PC-3 (cell line): ENCODE measurements around the gene EVPL. TPM values are rescaled to one million over a fixed set of nuclear protein-coding genes. Genes with fewer than 3 reads are reported as not detected.

Source experiments
- ATAC-seq: fragments of 200-7000 bp; cut with Tn5 transposase; 2 replicates; pipeline ENCODE4 v1.9.1; 2020; ENCODE audit warnings: mild to moderate bottlenecking, moderate library complexity
- BruUV-seq: library from RNA; stranded (reverse); fragments of 400-500 nt; replicated peaks from 2 replicates; lab custom pipeline; 2021; lab: Mats Ljungman, UMichigan
- CTCF ChIA-PET: fragments of 300-600 bp; sonication (Branson Sonifier 250); formaldehyde crosslinking; loops from one replicate; lab custom pipeline; 2022; ENCODE audit warnings: antibody characterized with exemption; lab: Charles Lee
- POLR2A ChIA-PET: fragments of 300-600 bp; sonication (Branson Sonifier 250); formaldehyde crosslinking; loops from one replicate; lab custom pipeline; 2022; ENCODE audit warnings: antibody characterized with exemption; ENCODE audit not compliant: unreplicated experiment; lab: Charles Lee
- DNase-seq: peaks from one replicate; pipeline ENCODE4 v3.0.0-alpha.2; 2015
- H2AFZ ChIP-seq: fragments of 300-600 bp; sonication (generic); 2 replicates; pipeline ENCODE4 v1.6.0; 2016; ENCODE audit warnings: antibody characterized with exemption, low read length
- H3F3A ChIP-seq: fragments of 300-600 bp; sonication (generic); one replicate; pipeline ENCODE4 v1.6.0; 2017; ENCODE audit warnings: antibody characterized with exemption, low read length, control low read depth, mild to moderate bottlenecking; ENCODE audit not compliant: unreplicated experiment
- H3K27ac ChIP-seq: fragments of 300-600 bp; sonication (generic); 2 replicates; pipeline ENCODE4 v1.5.1; 2016; ENCODE audit warnings: mild to moderate bottlenecking, low read length
- H3K27me3 ChIP-seq: fragments of 300-600 bp; sonication (generic); 2 replicates; pipeline ENCODE4 v1.6.1; 2016; ENCODE audit warnings: low read length, mixed read lengths
- H3K36me3 ChIP-seq: fragments of 300-600 bp; sonication (generic); 2 replicates; pipeline ENCODE4 v1.6.1; 2016; ENCODE audit warnings: low read depth, mixed run types, low read length, mixed read lengths
- H3K4me1 ChIP-seq: fragments of 300-600 bp; sonication (generic); 2 replicates; pipeline ENCODE4 v1.5.1; 2016; ENCODE audit warnings: low read length; ENCODE audit not compliant: insufficient read depth
- H3K4me2 ChIP-seq: fragments of 300-600 bp; sonication (generic); 2 replicates; pipeline ENCODE4 v1.6.0; 2016; ENCODE audit warnings: low read length
- H3K4me3 ChIP-seq: fragments of 300-600 bp; sonication (generic); 2 replicates; pipeline ENCODE4 v1.5.1; 2016; ENCODE audit warnings: mild to moderate bottlenecking, low read length, mixed read lengths
- H3K79me2 ChIP-seq: fragments of 300-600 bp; sonication (generic); 2 replicates; pipeline ENCODE4 v1.6.1; 2017; ENCODE audit warnings: low read length, mixed read lengths
- H3K9ac ChIP-seq: fragments of 300-600 bp; sonication (generic); 2 replicates; pipeline ENCODE4 v1.6.0; 2016; ENCODE audit warnings: mild to moderate bottlenecking, low read length
- H3K9me2 ChIP-seq: fragments of 300-600 bp; sonication (generic); replicated peaks from 2 replicates; pipeline ENCODE4 v1.6.1; 2016; ENCODE audit warnings: mixed run types, low read length, mixed read lengths
- H3K9me3 ChIP-seq: fragments of 300-600 bp; sonication (generic); 2 replicates; pipeline ENCODE4 v1.6.1; 2016; ENCODE audit warnings: low read length, mixed read lengths
- H4K20me1 ChIP-seq: fragments of 300-600 bp; sonication (generic); 2 replicates; pipeline ENCODE4 v1.6.1; 2016; ENCODE audit warnings: low read length, mixed read lengths
- EZH2 ChIP-seq: fragments of 300-600 bp; sonication (generic); IDR thresholded peaks from one replicate; pipeline ENCODE4 v1.6.1; 2017; ENCODE audit warnings: antibody characterized with exemption, mild to moderate bottlenecking, low read length; ENCODE audit not compliant: unreplicated experiment
- EZH2phosphoT487 ChIP-seq: fragments of 300-600 bp; sonication (generic); IDR thresholded peaks from 2 replicates; pipeline ENCODE4 v1.6.1; 2018; ENCODE audit warnings: mild to moderate bottlenecking, antibody characterized with exemption, low read length, borderline replicate concordance
- intact Hi-C: fragments of 100-400 bp; cut with micrococcal nuclease; formaldehyde crosslinking; loops from 2 replicates; pipeline ENCODE4 v1.9.0; 2023
- total RNA-seq: library from RNA; depleted of rRNA; stranded (reverse); fragments of >200 nt; gene quantifications from 2 replicates; pipeline ENCODE4 v1.2.3, GENCODE V29; 2014
- TF ChIP-seq, protein P1 (sequence below): fragments of 300-600 bp; sonication (generic); conservative IDR thresholded peaks from 2 replicates; pipeline ENCODE4 v1.5.1; 2017; ENCODE audit warnings: antibody characterized with exemption, low read depth, mild to moderate bottlenecking, low read length

Gene EVPL
- total RNA-seq, 1 experiment from 2014 or later: 38.8 TPM

DNA sequence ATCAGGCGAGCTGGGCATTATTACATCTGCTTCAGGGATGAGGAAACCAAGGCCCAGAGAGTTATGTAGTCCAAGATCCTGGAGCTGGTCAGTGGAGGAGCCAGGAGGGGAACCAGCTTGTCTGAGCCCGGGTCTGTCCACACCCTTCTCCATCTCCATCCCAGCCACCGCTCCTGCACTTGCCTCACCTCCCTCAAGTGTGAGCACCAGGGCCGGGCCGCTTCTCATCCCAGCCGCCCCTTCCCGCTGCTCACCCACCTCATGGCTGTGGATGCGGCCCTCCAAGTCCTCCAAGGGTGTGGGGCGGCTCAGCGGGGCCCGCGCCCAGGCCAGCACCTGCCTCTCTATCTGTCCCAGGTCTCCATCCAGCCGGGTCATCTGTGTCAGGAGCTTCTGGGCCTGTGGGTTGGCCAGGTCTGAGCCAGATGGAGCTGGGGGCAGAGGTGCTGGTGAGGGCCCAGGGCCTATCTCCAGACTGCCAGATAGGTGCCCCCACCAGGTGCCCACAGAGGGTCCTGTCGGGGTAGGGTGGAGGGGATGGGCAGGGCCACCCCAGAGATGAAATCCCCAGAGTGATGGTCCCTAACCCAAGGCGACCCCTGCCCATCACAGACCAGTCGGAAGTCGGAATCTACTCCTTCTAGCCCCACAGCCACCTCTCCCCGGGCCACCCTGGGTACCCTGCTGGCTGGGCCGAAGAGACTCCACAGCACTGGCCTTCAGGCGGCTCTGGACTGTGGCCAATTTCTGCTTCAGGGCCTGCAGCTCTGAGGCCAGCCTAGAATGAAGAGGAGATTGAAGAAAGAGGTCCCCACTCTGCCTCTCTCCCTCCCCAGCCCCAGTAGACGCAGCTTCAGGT is 9.4 kb downstream of the EVPL start:
- H2AFZ ChIP-seq: no peak overlapping the region
- BruUV-seq: no TSS peak
- H3K9me3 ChIP-seq: no peaks in the 10 kb centered on the region
- no peaks in the 10 kb centered on the region for H3K79me2 ChIP-seq
- H3F3A ChIP-seq: no peaks in the 10 kb centered on the region
- no peak overlapping the region for H3K4me2 ChIP-seq
- H3K4me3 ChIP-seq: no peak overlapping the region
- intact Hi-C loops: no loop called here
- H3K9me2 ChIP-seq: no peaks in the 10 kb centered on the region
- ATAC-seq: no peak
- TF ChIP-seq, protein P1, sequence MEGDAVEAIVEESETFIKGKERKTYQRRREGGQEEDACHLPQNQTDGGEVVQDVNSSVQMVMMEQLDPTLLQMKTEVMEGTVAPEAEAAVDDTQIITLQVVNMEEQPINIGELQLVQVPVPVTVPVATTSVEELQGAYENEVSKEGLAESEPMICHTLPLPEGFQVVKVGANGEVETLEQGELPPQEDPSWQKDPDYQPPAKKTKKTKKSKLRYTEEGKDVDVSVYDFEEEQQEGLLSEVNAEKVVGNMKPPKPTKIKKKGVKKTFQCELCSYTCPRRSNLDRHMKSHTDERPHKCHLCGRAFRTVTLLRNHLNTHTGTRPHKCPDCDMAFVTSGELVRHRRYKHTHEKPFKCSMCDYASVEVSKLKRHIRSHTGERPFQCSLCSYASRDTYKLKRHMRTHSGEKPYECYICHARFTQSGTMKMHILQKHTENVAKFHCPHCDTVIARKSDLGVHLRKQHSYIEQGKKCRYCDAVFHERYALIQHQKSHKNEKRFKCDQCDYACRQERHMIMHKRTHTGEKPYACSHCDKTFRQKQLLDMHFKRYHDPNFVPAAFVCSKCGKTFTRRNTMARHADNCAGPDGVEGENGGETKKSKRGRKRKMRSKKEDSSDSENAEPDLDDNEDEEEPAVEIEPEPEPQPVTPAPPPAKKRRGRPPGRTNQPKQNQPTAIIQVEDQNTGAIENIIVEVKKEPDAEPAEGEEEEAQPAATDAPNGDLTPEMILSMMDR: no peak
- TF ChIP-seq EZH2phosphoT487 (no peak), EZH2 (no peak)
- no peaks in the 10 kb centered on the region for H4K20me1 ChIP-seq
- ChIA-PET CTCF (no interaction called here), POLR2A (no interaction called here)
- no peak overlapping the region for H3K9ac ChIP-seq
- no peaks in the 10 kb centered on the region for H3K27me3 ChIP-seq
- no peaks in the 10 kb centered on the region for H3K4me1 ChIP-seq
- H3K27ac ChIP-seq: no peak overlapping the region
- H3K36me3 ChIP-seq: peaks cover 15% of the 10 kb centered on the region
- DNase-seq: no peak

DNA sequence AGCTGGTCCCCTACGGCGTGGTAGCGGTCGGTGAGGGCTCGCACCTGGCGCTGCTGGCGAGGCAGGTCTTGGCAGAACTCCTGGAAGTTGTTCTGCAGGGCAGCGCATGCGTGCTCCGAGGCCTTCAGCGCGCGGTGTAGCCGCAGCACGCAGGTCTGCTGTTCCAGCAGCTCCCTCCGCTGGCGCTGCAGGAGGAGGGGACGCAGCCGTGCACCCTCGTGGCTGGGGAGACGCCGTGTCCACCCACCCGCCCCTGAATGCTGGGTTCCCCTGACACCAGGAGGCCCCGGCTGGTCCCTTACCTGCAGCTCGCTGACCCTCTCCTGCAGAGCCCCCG is 12.2 kb downstream of the EVPL start:
- Histone ChIP-seq H3K9ac (no peak overlapping the region), H3K79me2 (no peaks in the 10 kb centered on the region), H3K4me1 (no peaks in the 10 kb centered on the region), H3K27ac (no peak overlapping the region), H4K20me1 (no peaks in the 10 kb centered on the region), H3K4me3 (no peak overlapping the region), H3F3A (no peaks in the 10 kb centered on the region), H3K9me2 (no peaks in the 10 kb centered on the region), H2AFZ (no peak overlapping the region), H3K36me3 (peaks cover 28% of the 10 kb centered on the region), H3K9me3 (no peaks in the 10 kb centered on the region), H3K4me2 (no peak overlapping the region), H3K27me3 (no peaks in the 10 kb centered on the region)
- intact Hi-C loops: loop anchor here (2.0 to 5.0 kb wide), 2 partner anchors 42 to 282 kb away; no protein-coding TSS in a partner anchor
- ATAC-seq (no peak), DNase-seq (no peak)
- ChIA-PET POLR2A (no interaction called here), CTCF (interaction anchor here (0.6 to 1.4 kb wide), 5 partner anchors 9 to 110 kb away, joined by 3 to 8 read pairs (median 5); no protein-coding TSS in a partner anchor)
- no TSS peak for BruUV-seq
- no peak for TF ChIP-seq EZH2phosphoT487

DNA sequence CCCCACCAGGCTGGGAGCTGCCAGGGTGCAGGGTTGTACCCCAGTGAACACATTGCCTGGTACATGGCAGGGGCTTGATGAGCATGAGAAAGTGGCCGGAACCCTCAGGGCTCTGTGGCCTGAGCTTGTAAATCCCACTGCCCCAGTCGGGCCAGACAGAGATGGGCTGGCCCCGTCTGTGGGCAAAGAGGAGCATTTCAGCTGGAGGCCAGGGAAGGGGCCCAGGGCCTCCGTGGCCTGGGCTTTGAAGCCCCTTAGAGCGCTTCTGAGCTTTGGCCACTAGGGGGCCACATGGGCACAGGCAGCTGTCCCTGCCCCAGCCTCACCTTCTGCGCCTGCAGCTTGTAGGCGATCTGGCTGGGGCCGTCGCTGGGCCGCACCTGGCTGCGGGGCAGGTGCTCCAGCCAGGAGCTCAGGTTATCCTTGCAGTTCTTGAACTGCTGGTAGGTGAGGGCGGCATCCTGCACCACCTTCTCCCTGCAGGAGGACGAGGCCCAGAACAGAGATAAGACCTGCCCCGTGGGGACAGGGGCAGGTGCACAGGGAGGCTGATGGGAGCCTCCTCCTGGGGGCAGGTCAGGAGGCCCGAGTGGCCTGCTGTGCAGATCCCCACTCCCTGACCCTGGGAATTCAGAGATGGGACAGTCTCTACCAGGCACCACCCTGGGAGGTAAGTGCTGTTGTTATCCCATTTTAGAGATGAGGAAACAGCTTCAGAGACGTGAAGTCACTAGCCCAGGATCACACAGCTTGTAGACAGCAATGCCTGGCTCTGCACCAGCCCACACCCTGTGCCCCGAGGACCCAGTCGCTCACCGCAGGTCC is 12.8 kb downstream of the EVPL start:
- no peak overlapping the region for H3K4me2 ChIP-seq
- no peaks in the 10 kb centered on the region for H3K9me2 ChIP-seq
- no peaks in the 10 kb centered on the region for H3K9me3 ChIP-seq
- no TSS peak for BruUV-seq
- no peak overlapping the region for H3K9ac ChIP-seq
- H3K27me3 ChIP-seq: no peaks in the 10 kb centered on the region
- ChIA-PET POLR2A (interaction anchor here (0.6 kb wide), 1 partner anchor 1596 kb away, joined by 5 read pairs; no protein-coding TSS in a partner anchor), CTCF (interaction anchor here (0.5 to 1.4 kb wide), 10 partner anchors 9 to 283 kb away, joined by 3 to 16 read pairs (median 4); no protein-coding TSS in a partner anchor)
- H3K4me3 ChIP-seq: no peak overlapping the region
- H3K79me2 ChIP-seq: no peaks in the 10 kb centered on the region
- no peaks in the 10 kb centered on the region for H4K20me1 ChIP-seq
- no peak for TF ChIP-seq EZH2phosphoT487
- TF ChIP-seq, protein P1: peak; percentile 98
- ATAC-seq: peak; percentile 95
- no peak overlapping the region for H3K27ac ChIP-seq
- intact Hi-C loops: loop anchor here (2.0 to 5.0 kb wide), 2 partner anchors 42 to 283 kb away; no protein-coding TSS in a partner anchor
- no peaks in the 10 kb centered on the region for H3F3A ChIP-seq
- no peak overlapping the region for H2AFZ ChIP-seq
- H3K4me1 ChIP-seq: no peaks in the 10 kb centered on the region
- peak; percentile 79 for DNase-seq
- peaks cover 30% of the 10 kb centered on the region for H3K36me3 ChIP-seq
